Endothelial cell of umbilical vein (primary cell): ENCODE results near the gene SPRY1. TPM values are rescaled to one million over a fixed set of nuclear protein-coding genes. Genes with fewer than 3 reads are reported as not detected.

Experiments used
- BruUV-seq: library from RNA; stranded (reverse); fragments of 400-500 nt; replicated peaks from 2 replicates; lab custom pipeline; 2021; lab: Mats Ljungman, UMichigan
- CTCF ChIA-PET: fragments of 300-600, 350-600 bp; sonication (Branson Sonifier 250); formaldehyde crosslinking; loops from one replicate; lab custom pipeline; 2021; ENCODE audit warnings: antibody characterized with exemption, inconsistent platforms; lab: Charles Lee
- POLR2A ChIA-PET: fragments of 300-600, 350-600 bp; sonication (Branson Sonifier 250); formaldehyde crosslinking; loops from one replicate; lab custom pipeline; 2021; ENCODE audit warnings: antibody characterized with exemption, inconsistent platforms; lab: Charles Lee
- DNase-seq: peaks from one replicate; pipeline ENCODE4 v3.0.0-alpha.2; 2011; ENCODE audit warnings: low read depth, low spot score
- FAIRE-seq: peaks from 2 replicates; lab custom pipeline; 2011; peaks lifted over from hg19 to GRCh38; lab: Jason Lieb, UNC
- H2AFZ ChIP-seq: 2 replicates; pipeline ENCODE4 v1.6.0; 2012; ENCODE audit warnings: low read depth, low read length, control low read depth, inconsistent platforms
- H3K27ac ChIP-seq: 2 replicates; pipeline ENCODE4 v1.5.1; 2011; ENCODE audit warnings: low read depth, mild to moderate bottlenecking, control low read depth, low read length, moderate library complexity; ENCODE audit not compliant: insufficient read depth
- H3K27me3 ChIP-seq, 2 experiments: 2 replicates each; pipeline versions ENCODE4 v1.6.0 to v1.6.1; 2011; ENCODE audit warnings: low read length in 2 of 2, mixed read lengths in 1 of 2; ENCODE audit not compliant: control insufficient read depth in 2 of 2, insufficient read depth in 2 of 2
- H3K36me3 ChIP-seq, 2 experiments: 2 replicates in 1 of 2; 3 replicates in 1 of 2; pipeline ENCODE4 v1.5.1; 2011; ENCODE audit warnings: low read length in 2 of 2, mild to moderate bottlenecking in 1 of 2, moderate library complexity in 1 of 2; ENCODE audit not compliant: control insufficient read depth in 2 of 2, insufficient read depth in 2 of 2; ENCODE audit errors: extremely low read depth in 1 of 2
- H3K4me1 ChIP-seq: 3 replicates; pipeline ENCODE4 v1.5.1; 2011; ENCODE audit warnings: mild to moderate bottlenecking, low read length; ENCODE audit not compliant: control insufficient read depth, insufficient read depth; ENCODE audit errors: extremely low read depth
- H3K4me2 ChIP-seq: 2 replicates; pipeline ENCODE4 v1.6.1; 2011; ENCODE audit warnings: low read length, control low read depth, mixed read lengths; ENCODE audit not compliant: insufficient read depth
- H3K4me3 ChIP-seq, 3 experiments: fragments of 200-600 bp in 1 of 3; sonication (generic), shearing (Covaris generic) in 1 of 3; replicated peaks in 1 of 3; 2 replicates each; pipeline ENCODE4 v1.5.1; 2011 to 2016; ENCODE audit warnings: control low read depth in 3 of 3, low read length in 3 of 3, mild to moderate bottlenecking in 2 of 3, inconsistent platforms in 1 of 3, low read depth in 1 of 3, moderate library complexity in 1 of 3; ENCODE audit not compliant: insufficient read depth in 1 of 3
- H3K79me2 ChIP-seq: 2 replicates; pipeline ENCODE4 v1.6.0; 2012; ENCODE audit warnings: low read length, inconsistent platforms; ENCODE audit not compliant: control insufficient read depth, insufficient read depth
- H3K9ac ChIP-seq: replicated peaks from 2 replicates; pipeline ENCODE3; 2011; ENCODE audit warnings: low read length, control low read depth; ENCODE audit not compliant: insufficient read depth; ENCODE audit errors: extremely low read depth
- H3K9me1 ChIP-seq: replicated peaks from 3 replicates; pipeline ENCODE4 v1.6.0; 2011; ENCODE audit warnings: mild to moderate bottlenecking, low read length; ENCODE audit not compliant: control insufficient read depth, insufficient read depth; ENCODE audit errors: extremely low read depth
- H3K9me3 ChIP-seq: replicated peaks from 2 replicates; pipeline ENCODE4 v1.5.1; 2012; ENCODE audit warnings: low read length, inconsistent platforms; ENCODE audit not compliant: control insufficient read depth, insufficient read depth
- H4K20me1 ChIP-seq: replicated peaks from 2 replicates; pipeline ENCODE3; 2011; ENCODE audit warnings: mild to moderate bottlenecking, low read length; ENCODE audit not compliant: control insufficient read depth, insufficient read depth; ENCODE audit errors: extremely low read depth
- EZH2 ChIP-seq: IDR thresholded peaks from 2 replicates; pipeline ENCODE4 v1.6.1; 2012; ENCODE audit warnings: borderline replicate concordance, low read depth, mild to moderate bottlenecking, moderate library complexity, low read length, inconsistent platforms; ENCODE audit not compliant: severe bottlenecking
- FOS ChIP-seq: IDR thresholded peaks from 2 replicates; pipeline ENCODE4 v1.6.1; 2011; ENCODE audit warnings: mild to moderate bottlenecking, low read length, moderate library complexity, borderline replicate concordance; ENCODE audit not compliant: insufficient read depth
- GATA2 ChIP-seq: IDR thresholded peaks from 2 replicates; pipeline ENCODE4 v1.7.0; 2011; ENCODE audit warnings: low read depth, mild to moderate bottlenecking, moderate library complexity, mixed read lengths, low read length; ENCODE audit not compliant: insufficient read length, insufficient read depth
- JUN ChIP-seq: IDR thresholded peaks from 2 replicates; pipeline ENCODE4 v1.6.1; 2011; ENCODE audit warnings: borderline replicate concordance, low read depth; ENCODE audit not compliant: insufficient read length, insufficient read depth
- MYC ChIP-seq: IDR thresholded peaks from one replicate; pipeline ENCODE4 v1.6.1; 2011; ENCODE audit warnings: mild to moderate bottlenecking, low read depth, low read length
- POLR2A ChIP-seq: IDR thresholded peaks from 2 replicates; pipeline ENCODE4 v1.6.1; 2012; ENCODE audit warnings: low read depth, mild to moderate bottlenecking, control low read depth, low read length
- POLR2AphosphoS5 ChIP-seq: IDR thresholded peaks from 2 replicates; pipeline ENCODE4 v1.6.1; 2012; ENCODE audit warnings: low read depth, mild to moderate bottlenecking, control low read depth, low read length, moderate library complexity; ENCODE audit not compliant: insufficient read depth
- dilution Hi-C: fragments of 300-500 bp; cut with MboI; formaldehyde crosslinking; loops from one replicate; pipeline ENCODE4 v1.15.0; 2019; ENCODE audit warnings: low sequenced_read_pairs; ENCODE audit not compliant: extremely low pct_ligation_motif_present
- intact Hi-C: fragments of 100-400 bp; cut with micrococcal nuclease; formaldehyde crosslinking; loops from one replicate; pipeline ENCODE4 v1.10.0; 2022
- polyA plus RNA-seq, 4 experiments: library from polyadenylated mRNA; depleted of rRNA in 3 of 4; stranded (reverse) in 3 of 4; unstranded in 1 of 4; fragments of >200 nt; gene quantifications; 2 replicates each; pipeline versions ENCODE4 v1.2.1 to v1.2.3, GENCODE V29; 2011 to 2012; ENCODE audit warnings: missing spikeins in 1 of 4
- total RNA-seq: library from RNA; stranded (reverse); gene quantifications from 2 replicates; pipeline ENCODE4 v1.2.3, GENCODE V29; 2021
- TF ChIP-seq, protein P1 (sequence below): IDR thresholded peaks from 2 replicates; pipeline ENCODE4 v1.6.1; 2011; ENCODE audit not compliant: insufficient read depth, insufficient read length
- TF ChIP-seq, protein P2 (sequence below), 2 donors: IDR thresholded peaks; 1 replicate in 1 of 2; 2 replicates in 1 of 2; pipeline ENCODE4 v1.5.1; 2011; ENCODE audit warnings: low read length in 2 of 2, mild to moderate bottlenecking in 2 of 2, moderate library complexity in 2 of 2, control low read depth in 1 of 2, inconsistent platforms in 1 of 2, low read depth in 1 of 2; ENCODE audit not compliant: insufficient read depth in 1 of 2; ENCODE audit errors: extremely low read depth in 1 of 2

The SPRY1 gene
- total and polyA plus RNA-seq, 2 donors (not counting 3 experiments of a cell fraction or from before 2014, with no cell fraction given), result 14.1 to 43.7 TPM

DNA sequence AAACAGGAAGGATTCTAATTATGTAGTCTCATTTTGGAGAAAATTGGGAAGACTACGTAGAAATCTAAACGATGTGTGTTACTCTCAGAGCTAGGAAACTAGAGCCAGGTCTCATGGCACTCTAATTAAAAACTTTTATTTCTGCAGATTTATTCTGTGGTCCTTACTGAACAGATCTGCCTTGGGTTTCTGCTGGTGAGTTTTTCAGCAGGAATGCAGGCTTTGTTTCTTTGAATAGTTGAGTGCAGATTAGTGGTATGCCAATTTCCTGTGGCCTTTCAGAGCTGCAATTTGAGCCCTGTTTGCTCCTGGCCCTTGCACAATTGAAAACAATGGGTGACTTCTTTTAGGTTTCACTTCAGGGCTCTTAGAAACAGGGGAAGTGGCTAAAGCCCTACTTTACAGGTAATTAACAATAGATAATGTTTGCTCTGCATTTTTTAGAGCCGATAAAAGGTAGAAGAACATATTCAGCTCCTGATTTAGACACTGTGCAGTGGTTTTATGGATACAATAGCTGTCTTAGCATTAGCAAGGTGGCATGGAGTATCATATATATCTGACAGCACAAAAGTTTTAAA is 21.8 kb downstream of the SPRY1 start:
- CTCF ChIA-PET, result interaction anchor here (1.0 to 1.6 kb wide), 5 partner anchors 26 to 291 kb away, joined by 3 to 7 read pairs (median 3); no protein-coding TSS in a partner anchor
- intact Hi-C loops (loop anchor here (1.0 to 2.0 kb wide), 4 partner anchors 19 to 414 kb away; no protein-coding TSS in a partner anchor), dilution Hi-C loops (no loop called here)
- Histone ChIP-seq H3K4me1 (peaks cover 45% of the 10 kb centered on the region), H3K9me1 (no peaks in the 10 kb centered on the region), H3K36me3 (no peaks in the 10 kb centered on the region), H3K9me3 (no peaks in the 10 kb centered on the region), H4K20me1 (no peaks in the 10 kb centered on the region), H3K27ac (peak overlapping the region; percentile 58), H2AFZ (peak overlapping the region; percentile 56), H3K9ac (peak overlapping the region; percentile 70), H3K79me2 (no peaks in the 10 kb centered on the region), H3K27me3 (no peaks in the 10 kb centered on the region), H3K4me2 (peak overlapping the region; percentile 79), H3K4me3 (peak overlapping the region in 1 of 3 experiments; percentile 34)
- POLR2A ChIA-PET, result no interaction called here
- FAIRE-seq (peak; percentile 72), DNase-seq (peak; percentile 82)
- no TSS peak for BruUV-seq
- TF ChIP-seq, protein P1, sequence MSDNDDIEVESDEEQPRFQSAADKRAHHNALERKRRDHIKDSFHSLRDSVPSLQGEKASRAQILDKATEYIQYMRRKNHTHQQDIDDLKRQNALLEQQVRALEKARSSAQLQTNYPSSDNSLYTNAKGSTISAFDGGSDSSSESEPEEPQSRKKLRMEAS, result no peak
- TF ChIP-seq POLR2A (no peak), GATA2 (peak; percentile 51), JUN (no peak), POLR2AphosphoS5 (peak; percentile 47), MYC (no peak), FOS (peak; percentile 29), EZH2 (no peak)
- TF ChIP-seq, protein P2, sequence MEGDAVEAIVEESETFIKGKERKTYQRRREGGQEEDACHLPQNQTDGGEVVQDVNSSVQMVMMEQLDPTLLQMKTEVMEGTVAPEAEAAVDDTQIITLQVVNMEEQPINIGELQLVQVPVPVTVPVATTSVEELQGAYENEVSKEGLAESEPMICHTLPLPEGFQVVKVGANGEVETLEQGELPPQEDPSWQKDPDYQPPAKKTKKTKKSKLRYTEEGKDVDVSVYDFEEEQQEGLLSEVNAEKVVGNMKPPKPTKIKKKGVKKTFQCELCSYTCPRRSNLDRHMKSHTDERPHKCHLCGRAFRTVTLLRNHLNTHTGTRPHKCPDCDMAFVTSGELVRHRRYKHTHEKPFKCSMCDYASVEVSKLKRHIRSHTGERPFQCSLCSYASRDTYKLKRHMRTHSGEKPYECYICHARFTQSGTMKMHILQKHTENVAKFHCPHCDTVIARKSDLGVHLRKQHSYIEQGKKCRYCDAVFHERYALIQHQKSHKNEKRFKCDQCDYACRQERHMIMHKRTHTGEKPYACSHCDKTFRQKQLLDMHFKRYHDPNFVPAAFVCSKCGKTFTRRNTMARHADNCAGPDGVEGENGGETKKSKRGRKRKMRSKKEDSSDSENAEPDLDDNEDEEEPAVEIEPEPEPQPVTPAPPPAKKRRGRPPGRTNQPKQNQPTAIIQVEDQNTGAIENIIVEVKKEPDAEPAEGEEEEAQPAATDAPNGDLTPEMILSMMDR (IDR thresholded peaks at IDR 0.05; ENCODE audit: extremely low read depth in 1 of 2, insufficient read depth in 1 of 2, low read depth in 1 of 2, low read length in 2 of 2), result no peak
